GM19452 (cell line): ENCODE results near the gene HS3ST5.
"Not testable (repeated sequence)": the region's sequence is repeated elsewhere in the genome, so short reads cannot be mapped to it uniquely, and the experiment has no call there.

ENCODE experiments used
- ATAC-seq: cut with Tn5 transposase; IDR thresholded peaks from one replicate; pipeline ENCODE4 v1.9.1; 2021; ENCODE audit not compliant: unreplicated experiment

Gene HS3ST5

DNA sequence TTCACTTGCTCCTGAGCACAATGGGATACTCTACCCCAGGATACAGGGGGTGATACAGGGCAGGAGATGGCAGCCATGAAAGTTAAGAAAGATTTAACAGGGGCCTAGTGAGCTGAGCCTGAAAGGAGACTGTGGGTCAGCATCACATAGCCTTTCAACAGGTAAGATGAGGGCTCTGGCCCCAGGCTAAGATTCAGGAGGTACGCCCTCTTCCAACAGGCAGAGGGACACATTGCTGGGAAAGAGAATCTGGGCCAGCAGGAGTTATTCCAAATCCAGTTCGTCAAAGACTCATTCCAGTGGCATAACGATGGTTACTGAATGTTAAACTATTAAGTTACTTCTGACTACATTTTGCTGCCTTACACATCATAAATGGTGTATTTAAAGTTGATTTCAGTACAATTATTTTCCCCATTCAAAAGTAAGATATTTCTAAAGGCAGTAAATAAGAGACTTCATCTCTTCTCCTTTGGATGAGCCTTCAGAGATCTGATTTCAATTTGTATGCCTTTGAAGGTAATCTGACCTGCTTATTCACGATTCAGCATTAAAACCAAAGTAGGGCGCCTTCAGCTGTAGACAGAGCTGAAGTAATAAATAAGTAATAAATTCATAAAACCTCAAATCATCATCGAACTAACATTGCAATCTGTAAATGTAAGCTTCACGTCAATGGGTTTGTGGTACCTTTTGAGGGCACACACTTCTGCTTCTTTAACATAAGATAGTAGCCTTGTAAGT lies 62.4 kb downstream of the HS3ST5 start:
- ATAC-seq = no peak

DNA sequence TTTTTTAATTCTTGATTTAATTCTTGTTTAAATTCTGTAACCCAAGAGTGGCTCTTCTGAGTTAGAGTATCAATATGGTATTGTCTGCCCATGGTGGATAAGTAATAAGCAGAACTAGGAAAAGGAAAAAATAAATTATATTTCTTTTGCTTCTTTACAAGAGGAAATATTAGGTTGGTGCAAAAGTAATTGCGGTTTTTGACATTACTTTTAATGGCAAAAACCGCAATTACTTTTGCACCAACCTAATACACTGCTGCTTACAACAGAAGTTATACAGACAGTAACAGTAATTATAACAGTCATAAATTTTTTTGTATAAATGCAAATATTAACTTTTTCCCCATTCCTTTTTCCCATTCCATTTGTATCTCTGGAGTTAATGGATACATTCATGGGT lies 65.6 kb downstream of the HS3ST5 start:
- ATAC-seq = no peak

DNA sequence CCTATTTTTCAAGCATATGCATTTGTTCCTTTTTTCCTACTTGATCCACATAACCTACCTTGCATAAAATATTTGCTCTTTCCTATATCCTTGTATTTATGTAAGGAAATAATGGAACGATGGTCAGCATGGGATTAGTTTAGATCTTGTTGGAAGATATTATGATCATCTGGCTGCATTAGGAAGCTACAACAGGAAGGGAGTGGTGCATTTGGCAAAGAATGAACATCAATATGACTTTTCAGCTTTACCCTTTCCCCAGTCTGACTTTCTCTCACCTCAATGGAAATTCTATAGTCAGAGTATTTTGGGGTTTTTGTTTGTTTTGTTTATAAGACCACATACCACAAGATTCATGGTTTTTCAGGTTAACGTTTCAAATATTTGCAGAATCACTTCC lies 66.0 kb downstream of the HS3ST5 start:
- no peak for ATAC-seq

DNA sequence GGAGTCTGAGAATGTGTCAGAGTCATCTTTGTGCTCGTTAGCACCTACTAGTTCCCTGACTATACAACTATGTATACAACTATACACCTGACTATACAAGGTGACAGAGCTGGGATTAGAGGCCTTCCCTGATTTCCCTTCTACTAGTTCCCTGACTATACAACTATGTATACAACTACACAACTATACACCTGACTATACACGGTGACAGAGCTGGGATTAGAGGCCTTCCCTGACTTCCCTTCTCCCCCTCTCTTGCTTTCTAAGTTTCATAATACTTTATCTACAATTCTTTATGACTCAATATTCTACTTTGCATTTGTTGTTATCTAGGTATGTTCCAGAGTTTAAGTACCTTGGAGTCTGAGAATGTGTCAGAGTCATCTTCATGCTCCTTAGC lies 68.0 kb downstream of the HS3ST5 start:
- ATAC-seq = no peak

DNA sequence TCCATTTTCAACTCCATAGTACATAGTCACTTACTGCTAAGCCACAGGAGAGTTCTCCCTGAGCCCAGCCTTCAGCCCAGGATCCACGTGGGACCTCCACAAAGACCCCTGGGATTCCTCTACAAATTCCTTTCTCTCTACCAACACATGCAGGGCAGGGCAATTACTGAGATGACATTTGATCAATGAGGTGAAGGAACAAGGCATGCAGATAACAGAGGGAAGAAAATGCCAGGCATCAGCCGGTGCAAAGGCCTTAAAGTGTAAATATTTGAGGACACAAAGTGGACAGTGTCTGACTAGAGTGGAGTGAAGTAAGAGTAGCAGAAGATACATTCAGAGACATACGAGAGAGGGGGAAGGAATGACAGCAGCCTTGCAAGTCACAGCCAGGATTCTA lies 70.2 kb downstream of the HS3ST5 start:
- no peak for ATAC-seq

DNA sequence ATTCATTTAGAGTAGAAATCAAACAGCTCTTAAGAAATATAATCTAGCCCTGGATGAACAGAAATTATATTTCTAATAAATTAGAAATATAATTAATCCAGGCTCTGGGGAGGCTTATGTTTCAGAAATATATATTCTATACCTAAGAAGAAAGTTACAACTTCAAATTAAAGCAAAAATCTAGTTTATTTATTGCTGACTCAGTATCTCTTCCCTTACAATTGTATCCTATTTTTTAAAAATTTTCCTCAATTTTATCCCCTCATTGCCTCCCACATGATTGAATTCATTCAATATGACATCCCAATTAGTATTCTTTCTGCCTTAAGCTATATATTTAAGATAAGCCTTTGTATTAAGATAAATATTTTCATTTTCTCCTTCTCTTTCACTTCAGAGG lies 71.4 kb downstream of the HS3ST5 start:
- ATAC-seq = no peak

DNA sequence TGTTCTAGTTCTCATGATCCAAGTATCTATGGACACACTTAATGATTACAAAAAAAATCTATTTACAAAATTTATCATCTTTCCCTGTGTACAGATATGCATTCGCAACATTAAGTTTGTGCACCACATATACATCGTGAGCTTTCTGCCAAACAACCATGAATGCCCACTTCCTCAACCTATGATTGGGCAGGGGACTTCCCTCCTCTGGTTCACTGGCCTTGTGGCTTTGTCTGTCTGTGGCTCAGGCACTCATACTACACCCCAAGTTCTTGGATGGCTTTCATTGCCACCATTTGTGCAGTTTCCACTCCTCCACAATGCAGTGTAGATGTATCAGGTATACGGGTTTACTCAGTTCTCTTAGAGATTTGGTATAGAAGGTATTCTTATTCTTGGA lies 74.9 kb downstream of the HS3ST5 start:
- ATAC-seq = no peak

DNA sequence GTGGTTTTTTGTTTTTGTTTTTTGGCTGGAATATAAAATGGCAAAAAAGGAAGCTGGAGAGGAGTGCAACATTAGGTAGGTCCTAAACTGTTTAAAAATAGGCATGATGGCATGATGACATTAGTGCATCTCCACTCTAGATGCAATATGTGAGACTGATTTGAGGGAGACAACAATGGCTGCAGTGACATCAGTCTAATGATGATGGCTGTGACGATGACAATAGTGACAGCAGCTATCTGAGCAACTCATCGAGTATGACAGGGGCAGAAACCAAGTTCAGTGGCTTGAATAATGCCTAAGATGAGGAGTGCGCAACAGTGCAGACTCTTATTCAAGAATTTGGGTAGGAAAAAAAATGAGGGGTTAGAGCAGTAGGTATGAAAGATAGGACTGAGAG lies 82.0 kb downstream of the HS3ST5 start:
- no peak for ATAC-seq

DNA sequence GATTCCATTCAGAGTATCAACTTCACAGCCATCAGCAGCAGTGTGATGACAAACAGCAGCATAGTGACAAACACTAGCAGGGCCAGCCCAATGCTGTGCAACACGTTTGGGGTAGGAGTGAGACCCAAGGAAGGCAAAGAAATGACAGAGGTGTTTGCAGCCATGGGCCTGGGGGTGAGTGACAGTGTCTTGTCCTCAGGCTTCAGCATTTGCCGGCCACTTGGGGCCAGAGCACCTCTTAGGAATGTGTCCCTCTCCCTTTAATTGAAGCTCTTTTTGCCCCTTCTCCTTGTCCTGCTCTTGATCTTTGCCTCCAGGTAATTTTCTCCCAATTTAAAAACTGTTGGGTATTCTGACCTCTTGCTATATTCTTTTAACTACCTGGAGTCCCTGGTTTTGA lies 84.4 kb downstream of the HS3ST5 start:
- ATAC-seq = no peak

DNA sequence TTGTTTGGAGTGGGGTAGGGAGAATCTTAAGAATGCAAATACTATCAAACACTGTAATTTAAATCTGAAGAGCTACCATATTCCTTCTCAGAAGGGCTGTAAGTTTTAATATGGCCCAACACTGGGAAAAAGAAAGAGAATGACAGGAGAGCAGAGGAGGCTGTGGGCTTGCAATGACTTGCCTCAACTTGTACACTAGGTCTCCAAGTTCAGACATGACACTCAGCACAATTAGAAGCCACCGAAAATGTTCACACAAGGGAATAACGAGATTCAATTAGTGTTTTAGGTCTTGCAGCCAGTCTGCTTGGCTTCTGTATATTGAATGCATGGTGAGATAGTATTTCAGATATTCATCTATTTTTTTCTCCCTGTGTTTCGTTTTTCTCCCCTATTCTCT lies 89.4 kb downstream of the HS3ST5 start:
- no peak for ATAC-seq

DNA sequence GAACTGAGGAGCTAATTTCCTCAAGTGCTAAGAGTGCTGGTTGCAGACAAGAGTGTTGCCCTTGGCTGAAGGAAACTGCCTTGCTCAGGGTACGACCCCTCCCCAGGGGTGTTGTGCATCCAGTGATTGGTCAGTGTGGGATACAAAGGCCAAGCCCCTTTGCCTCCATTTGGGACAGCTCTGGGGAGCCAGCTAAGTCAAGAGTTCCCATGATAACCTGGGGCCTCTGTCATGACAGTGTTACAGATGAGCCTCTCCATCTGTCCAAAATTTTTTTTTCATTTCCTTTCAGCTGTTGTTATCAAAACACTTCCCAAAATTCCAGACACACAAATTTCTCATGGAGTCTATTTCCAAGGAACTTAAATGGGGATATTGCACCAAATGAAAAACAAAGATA lies 93.3 kb downstream of the HS3ST5 start:
- no peak for ATAC-seq

DNA sequence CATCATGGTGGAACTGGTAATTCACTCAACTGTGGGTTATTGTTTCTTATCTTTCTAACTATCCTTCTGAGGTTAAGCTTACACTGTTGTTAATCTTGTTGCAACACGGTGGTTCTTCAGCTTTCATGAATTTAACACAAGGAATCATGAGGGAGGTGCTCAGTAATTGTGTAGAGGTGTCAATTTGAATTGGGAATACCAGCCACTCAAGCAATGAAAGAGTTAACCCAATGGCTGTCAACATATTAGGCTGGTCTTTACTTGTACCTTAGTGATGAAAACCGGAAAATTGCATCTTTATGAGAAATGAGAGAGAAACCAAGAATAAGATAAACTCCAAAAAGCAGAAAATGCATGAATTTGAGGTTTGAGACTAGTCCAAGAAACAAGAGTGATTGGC lies 95.7 kb downstream of the HS3ST5 start:
- no peak for ATAC-seq

DNA sequence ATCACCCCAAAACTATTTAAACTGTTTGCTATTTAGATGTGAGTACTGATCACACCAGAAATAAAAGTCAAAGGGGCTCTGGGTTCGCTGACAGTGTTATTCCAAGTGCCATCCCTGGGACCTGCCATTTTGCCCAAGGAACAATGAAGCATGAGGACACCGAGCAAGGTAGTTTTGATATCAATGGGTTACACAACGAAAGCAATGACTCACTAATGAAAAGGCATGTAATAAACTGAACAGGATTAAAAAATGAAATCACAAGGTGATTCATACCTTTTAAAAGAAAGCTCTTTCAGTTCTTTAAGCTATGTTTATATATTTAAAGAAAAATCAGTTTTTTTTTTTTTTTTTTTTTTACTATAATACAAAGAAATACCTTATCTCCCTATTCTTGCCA lies 102.0 kb downstream of the HS3ST5 start:
- no peak for ATAC-seq

DNA sequence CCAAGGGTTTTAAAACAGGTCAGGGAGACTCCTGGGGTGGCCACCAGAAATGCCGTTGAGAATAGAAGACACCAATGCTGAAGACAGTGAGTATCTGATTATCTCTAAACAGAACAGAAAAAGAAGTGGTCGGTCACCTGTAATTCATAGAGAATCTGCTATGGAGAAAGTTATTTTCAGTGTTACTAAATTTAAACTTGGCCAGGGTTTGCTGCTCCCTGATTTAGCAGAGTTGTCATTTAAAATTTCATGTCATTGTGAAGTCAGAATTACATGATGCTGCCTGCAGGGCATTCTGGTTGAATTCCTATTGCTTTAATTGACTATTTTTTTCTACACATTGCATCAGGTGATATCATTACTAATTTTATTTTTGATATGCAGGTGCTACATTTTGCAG lies 114.1 kb downstream of the HS3ST5 start:
- no peak for ATAC-seq

DNA sequence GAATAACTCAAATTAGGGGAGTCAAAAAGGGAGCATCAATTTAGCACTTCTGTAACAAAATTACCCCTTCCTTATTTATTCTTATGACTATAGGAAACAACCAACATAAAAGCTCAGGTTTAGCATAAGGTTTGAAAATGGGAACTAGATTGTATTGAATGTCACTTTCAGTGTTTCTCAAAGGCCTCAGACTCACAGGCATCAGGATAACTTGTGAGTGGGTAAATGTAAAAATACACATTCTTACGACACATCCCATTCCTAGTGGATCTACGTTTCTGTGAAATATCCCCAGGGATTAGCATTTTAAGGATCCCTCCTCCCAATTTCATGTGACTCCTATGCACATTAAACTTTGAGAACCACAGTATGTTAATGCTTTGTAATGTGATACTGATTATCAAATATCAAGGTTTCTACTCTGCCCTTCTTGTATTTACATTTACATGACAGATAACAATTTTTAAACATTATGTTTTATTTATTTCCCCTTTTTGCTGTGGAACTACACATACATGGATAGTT lies 114.8 kb downstream of the HS3ST5 start:
- no peak for ATAC-seq

DNA sequence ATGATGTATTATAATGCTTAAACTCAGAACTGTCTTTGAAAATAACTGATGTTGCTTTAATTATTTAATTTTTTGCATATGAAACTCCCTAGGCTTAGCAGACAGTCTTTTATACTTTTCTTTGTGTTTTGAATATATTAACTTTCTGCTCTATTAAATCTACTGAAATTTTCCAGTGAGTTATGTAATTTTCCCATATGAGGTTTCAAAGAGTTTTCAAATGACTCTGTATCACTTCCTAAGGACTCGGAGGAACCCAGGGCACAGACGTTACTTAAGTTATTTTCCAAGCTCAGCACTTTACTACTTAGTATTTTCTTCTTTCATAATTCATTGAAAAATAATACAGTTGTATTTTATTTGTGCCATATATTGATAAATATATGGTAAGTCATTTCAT lies 122.6 kb downstream of the HS3ST5 start:
- ATAC-seq = no peak

DNA sequence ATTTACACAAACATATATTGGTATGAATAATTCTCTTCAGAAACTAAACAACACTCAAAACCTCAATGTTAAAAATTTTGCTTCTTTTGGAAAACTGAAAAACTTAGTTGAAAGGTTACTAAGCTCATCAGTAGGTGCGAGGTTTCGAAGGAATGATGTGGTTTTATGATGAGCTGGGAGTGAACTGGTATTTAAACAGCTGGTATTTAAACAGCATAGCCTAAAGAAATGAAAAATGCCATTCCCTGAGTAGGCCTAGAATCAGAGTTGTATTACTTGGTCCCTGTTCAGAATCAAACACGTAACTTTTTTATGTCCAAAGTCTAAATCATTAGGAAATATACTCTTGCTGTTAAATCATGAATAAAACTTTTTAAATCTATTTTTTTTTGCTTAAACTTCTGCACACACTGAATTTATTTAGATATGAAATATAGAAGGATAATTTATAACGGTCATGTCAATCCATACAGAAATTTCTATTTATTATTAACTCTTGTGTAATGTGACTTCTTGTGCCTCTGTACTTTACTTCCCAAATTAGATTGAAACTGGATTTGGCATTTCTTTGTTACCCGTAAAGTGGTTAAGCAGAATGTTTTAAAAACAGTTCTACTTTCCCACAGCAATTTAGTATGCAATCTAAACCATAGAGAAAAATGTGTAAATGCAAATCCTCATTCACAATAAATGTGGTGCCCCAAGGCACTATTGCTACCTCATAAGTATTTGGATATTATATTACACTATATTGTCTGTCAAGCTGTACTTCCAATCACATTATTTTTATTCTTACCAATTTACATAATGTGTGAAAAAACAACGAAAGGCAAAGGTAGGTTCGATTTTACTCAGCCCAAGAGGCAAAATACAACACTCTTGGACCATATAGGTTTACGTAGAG lies 124.1 kb downstream of the HS3ST5 start:
- no peak for ATAC-seq

DNA sequence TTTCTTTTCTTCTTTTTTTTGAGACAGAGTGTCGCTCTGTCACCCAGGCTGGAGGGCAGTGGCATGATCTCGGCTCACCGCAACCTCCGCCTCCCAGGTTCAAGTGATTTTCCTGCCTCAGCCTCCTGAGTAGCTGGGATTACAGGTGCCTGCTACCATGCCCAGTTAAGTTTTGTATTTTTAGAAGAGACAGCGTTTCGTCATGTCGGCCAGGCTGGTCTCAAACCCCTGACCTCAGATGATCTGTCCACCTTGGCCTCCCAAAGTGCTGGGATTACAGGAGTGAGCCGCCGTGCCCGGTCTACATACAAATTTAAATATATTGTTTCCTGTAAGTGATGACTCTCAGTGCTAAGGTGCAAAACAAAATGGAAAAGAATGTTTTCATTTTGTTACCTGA lies 124.8 kb downstream of the HS3ST5 start:
- not testable (repeated sequence) for ATAC-seq

DNA sequence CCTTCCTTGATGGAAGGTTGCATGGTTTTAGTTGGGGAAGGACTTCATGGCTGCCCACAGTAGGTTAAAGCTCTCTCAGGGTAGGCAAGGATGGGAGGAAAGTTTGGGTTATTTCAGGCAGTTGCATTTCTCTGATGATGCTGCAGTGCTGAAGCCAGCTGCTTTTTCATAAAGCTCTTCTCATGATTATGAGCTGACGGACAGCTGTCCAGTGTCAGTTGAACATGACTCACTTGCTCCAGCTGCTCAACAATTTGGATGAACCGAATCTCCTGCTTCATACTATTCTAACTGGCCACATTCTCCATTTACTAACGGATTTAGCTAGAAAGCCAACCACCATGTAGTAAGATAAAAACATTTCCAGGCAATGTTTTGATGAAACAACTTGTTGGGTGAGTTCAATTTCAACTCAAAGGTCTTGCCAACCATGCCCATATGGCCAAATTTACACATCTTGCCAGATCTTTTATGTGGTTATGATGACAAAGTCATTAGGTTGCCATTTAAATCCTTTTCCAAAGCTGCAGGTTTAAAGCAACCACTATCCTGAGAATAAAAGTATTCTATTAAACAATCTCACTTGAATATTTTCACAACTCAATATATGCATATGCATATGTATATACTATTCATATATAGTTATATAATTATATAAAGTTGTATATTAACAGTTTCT lies 125.9 kb downstream of the HS3ST5 start:
- ATAC-seq = no peak

DNA sequence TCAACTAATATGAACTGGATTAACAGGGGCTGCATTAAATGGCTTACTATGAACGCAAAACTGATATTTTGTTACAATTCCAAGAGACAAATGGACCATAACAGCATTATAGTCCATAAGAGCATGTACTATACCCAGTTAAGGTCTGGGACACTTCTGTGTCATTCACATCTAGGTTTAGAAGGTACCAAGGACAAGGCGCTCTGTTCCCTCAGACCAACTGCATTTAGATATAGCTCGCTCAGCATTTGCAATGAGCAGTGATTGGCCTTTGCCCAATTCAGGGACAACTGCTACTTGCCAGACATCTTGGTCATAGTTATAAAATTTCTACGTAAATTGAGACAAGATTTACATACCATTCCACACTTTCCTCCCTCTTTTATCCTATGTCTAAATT lies 132.4 kb downstream of the HS3ST5 start:
- ATAC-seq = no peak

DNA sequence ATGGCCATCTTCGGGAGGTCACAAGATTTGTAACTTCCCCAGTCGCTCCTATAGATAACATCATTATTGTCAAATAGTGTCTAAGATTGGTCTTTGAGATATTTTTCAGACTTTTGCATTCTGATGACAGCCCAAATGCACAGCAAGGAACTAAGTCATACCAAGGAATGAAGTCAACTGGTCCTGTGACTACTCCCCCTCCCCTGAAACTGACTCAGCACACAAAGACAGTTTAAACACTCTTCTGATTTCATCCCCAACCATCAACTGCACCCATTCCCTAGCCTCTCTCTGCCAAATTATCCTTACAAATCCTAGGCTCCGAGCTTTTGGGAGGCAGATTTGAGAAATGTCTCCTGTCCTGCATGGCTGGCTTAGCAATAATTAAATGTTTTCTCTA lies 139.4 kb downstream of the HS3ST5 start:
- ATAC-seq = no peak

DNA sequence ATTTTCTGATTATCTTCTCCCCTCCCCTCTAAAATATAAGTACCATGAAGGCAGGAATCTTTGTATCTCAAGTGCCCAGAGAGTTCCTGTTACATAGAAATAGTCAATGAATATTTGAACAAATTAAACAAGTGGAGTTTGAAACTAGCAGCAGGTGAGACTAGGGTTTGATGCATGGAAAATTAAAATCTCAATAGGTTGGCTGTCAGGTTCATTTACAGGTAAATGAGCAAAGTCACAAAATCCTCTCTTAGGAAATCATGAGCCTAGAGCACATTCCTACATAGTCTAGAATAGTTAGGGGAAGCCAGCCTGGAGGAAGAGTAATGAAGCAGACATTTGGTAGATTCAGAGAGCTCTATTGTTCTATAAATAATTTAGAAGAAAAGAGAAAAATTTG lies 140.4 kb downstream of the HS3ST5 start:
- ATAC-seq = no peak
